Osteocyte (in vitro differentiated cells): ENCODE measurements around the gene MMP24OS. TPM values are rescaled to one million over a fixed set of nuclear protein-coding genes. Genes with fewer than 3 reads are reported as not detected.
A peak's percentile ranks its signal among the peaks of the same experiment; 100 is the strongest.

Experiments
- DNase-seq: peaks from one replicate; pipeline ENCODE4 v3.0.0; 2021; ENCODE audit warnings: mixed read lengths; ENCODE audit not compliant: unreplicated experiment; ENCODE audit errors: extremely low spot score
- H3K27ac Mint-ChIP-seq: one replicate; pipeline ENCODE4 v1.8.0; 2021; ENCODE audit warnings: mild to moderate bottlenecking, mixed read lengths; ENCODE audit not compliant: unreplicated experiment
- H3K27me3 Mint-ChIP-seq: one replicate; pipeline ENCODE4 v1.8.0; 2021; ENCODE audit warnings: mixed read lengths; ENCODE audit not compliant: unreplicated experiment
- H3K36me3 Mint-ChIP-seq: one replicate; pipeline ENCODE4 v1.8.0; 2021; ENCODE audit warnings: mixed read lengths; ENCODE audit not compliant: unreplicated experiment
- H3K4me1 Mint-ChIP-seq: one replicate; pipeline ENCODE4 v1.8.0; 2021; ENCODE audit warnings: mixed read lengths; ENCODE audit not compliant: unreplicated experiment
- H3K4me3 Mint-ChIP-seq: one replicate; pipeline ENCODE4 v1.8.0; 2021; ENCODE audit warnings: mild to moderate bottlenecking, moderate library complexity, mixed read lengths; ENCODE audit not compliant: unreplicated experiment
- H3K9me3 Mint-ChIP-seq: one replicate; pipeline ENCODE4 v1.8.0; 2021; ENCODE audit warnings: mixed read lengths; ENCODE audit not compliant: unreplicated experiment
- CTCF ChIP-seq: fragments of 200-600 bp; sonication (generic); IDR thresholded peaks from 2 replicates; pipeline ENCODE4 v1.5.0; 2021; ENCODE audit warnings: antibody characterized with exemption, mild to moderate bottlenecking, moderate library complexity
- total RNA-seq: library from RNA; stranded (reverse); gene quantifications from 2 replicates; pipeline ENCODE4 v1.2.1, GENCODE V29; 2021

MMP24OS gene
- total RNA-seq, 1 donor from 2014 or later, result 120 TPM

- peak overlapping the region; percentile 99 for H3K27ac Mint-ChIP-seq
- H3K36me3 Mint-ChIP-seq, result no peaks in the 10 kb centered on the region
- no peak for TF ChIP-seq CTCF
- DNase-seq, result no peak
- peaks cover 66% of the 10 kb centered on the region for H3K4me1 Mint-ChIP-seq
- H3K4me3 Mint-ChIP-seq, result no peak overlapping the region
- H3K27me3 Mint-ChIP-seq, result no peaks in the 10 kb centered on the region
- no peaks in the 10 kb centered on the region for H3K9me3 Mint-ChIP-seq
These were observed 24.8 kb upstream of the MMP24OS start for GRCh38 chr20:35302421-35303335.

GRCh38 chr20:35301426-35301825, 23.5 kb upstream of the MMP24OS start:
- no peak for DNase-seq
- Mint-ChIP-seq H3K9me3 (no peaks in the 10 kb centered on the region), H3K4me1 (peaks cover 54% of the 10 kb centered on the region), H3K27me3 (no peaks in the 10 kb centered on the region), H3K36me3 (no peaks in the 10 kb centered on the region), H3K4me3 (no peak overlapping the region), H3K27ac (peak overlapping the region; percentile 99)
- TF ChIP-seq CTCF, result no peak

- no peak for DNase-seq
- H3K27me3 Mint-ChIP-seq, result no peaks in the 10 kb centered on the region
- no peak for TF ChIP-seq CTCF
- peaks cover 46% of the 10 kb centered on the region for H3K4me1 Mint-ChIP-seq
- no peaks in the 10 kb centered on the region for H3K9me3 Mint-ChIP-seq
- no peak overlapping the region for H3K27ac Mint-ChIP-seq
- no peak overlapping the region for H3K4me3 Mint-ChIP-seq
- H3K36me3 Mint-ChIP-seq, result no peaks in the 10 kb centered on the region
These were observed 22.7 kb upstream of the MMP24OS start for GRCh38 chr20:35300469-35301262.

- H3K4me1 Mint-ChIP-seq, result peaks cover 37% of the 10 kb centered on the region
- no peak for TF ChIP-seq CTCF
These were observed 21.9 kb upstream of the MMP24OS start for GRCh38 chr20:35299780-35300179.

GRCh38 chr20:35298264-35298663, 20.3 kb upstream of the MMP24OS start:
- Mint-ChIP-seq H3K9me3 (no peaks in the 10 kb centered on the region), H3K4me1 (peaks cover 22% of the 10 kb centered on the region), H3K36me3 (no peaks in the 10 kb centered on the region), H3K27ac (no peak overlapping the region), H3K4me3 (no peak overlapping the region), H3K27me3 (no peaks in the 10 kb centered on the region)
- TF ChIP-seq CTCF, result no peak
- no peak for DNase-seq

More at GRCh38 chr20:35299780-35300179, 21.9 kb upstream of the MMP24OS start:
- H3K36me3 Mint-ChIP-seq, result no peaks in the 10 kb centered on the region
- H3K9me3 Mint-ChIP-seq, result no peaks in the 10 kb centered on the region
- DNase-seq, result no peak
- H3K4me3 Mint-ChIP-seq, result no peak overlapping the region
- no peaks in the 10 kb centered on the region for H3K27me3 Mint-ChIP-seq
- no peak overlapping the region for H3K27ac Mint-ChIP-seq
